HG03066 (cell line): ENCODE data around the gene BBC3.

Source experiments
- ATAC-seq: cut with Tn5 transposase; IDR thresholded peaks from one replicate; pipeline ENCODE4 v1.9.1; 2021; ENCODE audit warnings: low read depth; ENCODE audit not compliant: unreplicated experiment

The BBC3 gene

GRCh38 chr19:47232422-47233211, 1.6 kb upstream of the BBC3 start:
- ATAC-seq = no peak

GRCh38 chr19:47231215-47232054, 436 bp upstream of the BBC3 start:
- ATAC-seq = no peak

DNA sequence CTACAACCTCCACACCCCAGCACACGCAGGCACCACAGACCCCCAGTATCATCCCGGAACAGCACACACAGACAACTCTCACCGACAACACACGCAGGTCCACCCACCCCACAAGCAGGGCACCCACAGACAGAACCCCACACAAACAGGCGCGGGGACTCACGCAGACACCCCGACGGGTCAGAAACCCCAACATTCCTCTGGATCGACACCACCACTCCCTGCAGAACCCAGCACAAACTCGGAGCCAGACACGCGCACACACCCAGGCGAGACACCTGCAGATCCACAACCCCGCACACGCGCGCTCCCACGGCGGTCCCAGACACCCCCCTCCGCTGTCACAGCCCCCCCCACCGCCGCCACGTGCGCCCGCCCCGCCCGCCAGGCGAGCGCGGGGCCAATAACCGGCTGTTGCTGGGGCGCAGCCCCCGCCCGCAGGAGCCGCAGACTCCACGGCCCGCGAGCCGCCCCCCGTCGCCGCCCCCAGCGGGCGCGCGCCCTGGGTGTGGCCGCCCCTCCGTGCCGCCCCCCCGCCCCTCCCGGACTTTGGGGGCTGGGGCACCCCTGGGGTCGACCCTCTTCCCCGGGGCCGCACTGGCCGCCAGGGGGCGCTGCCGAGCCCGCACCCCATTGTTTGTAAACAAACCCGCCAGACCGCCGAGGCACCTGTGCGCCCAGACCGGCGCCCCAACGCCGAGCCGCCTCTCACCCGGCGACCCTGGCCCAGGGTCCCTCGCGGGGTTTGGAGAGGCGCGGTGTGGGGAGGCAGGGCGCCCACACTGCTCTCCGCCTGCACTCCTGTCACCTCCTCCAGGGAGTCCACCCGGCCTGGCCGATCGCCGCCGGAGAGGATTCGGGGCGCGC, 712 bp downstream of the BBC3 start:
- ATAC-seq = no peak

GRCh38 chr19:47229676-47230053, 1.3 kb downstream of the BBC3 start:
- ATAC-seq = no peak

- ATAC-seq = no peak
These were observed 1.9 kb downstream of the BBC3 start for GRCh38 chr19:47228937-47229675.

GRCh38 chr19:47228168-47228936, 2.6 kb downstream of the BBC3 start:
- no peak for ATAC-seq

GRCh38 chr19:47227352-47228167, 3.4 kb downstream of the BBC3 start:
- ATAC-seq = no peak

GRCh38 chr19:47226426-47227351, 4.3 kb downstream of the BBC3 start:
- ATAC-seq = no peak

GRCh38 chr19:47225746-47226425, 5.1 kb downstream of the BBC3 start:
- no peak for ATAC-seq

DNA sequence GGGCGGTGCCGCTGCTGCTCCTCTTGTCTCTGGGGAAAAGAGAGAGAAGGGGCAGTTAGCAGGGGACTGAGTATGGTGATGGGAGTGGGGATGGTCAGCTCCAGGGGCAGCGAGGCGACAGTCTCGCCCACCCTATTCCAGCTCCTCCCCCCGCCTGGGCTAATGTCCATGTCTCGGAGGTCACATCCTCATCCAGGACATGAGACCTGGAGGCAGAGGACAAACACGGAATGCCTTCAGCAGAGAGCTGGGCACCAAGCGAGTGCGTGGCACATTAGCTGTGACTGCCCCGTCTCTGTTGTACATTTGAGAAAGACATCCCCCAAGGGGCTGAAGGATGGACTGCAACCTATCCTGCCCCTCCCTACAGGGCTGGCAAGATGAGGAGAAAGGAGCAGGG, 9.1 kb downstream of the BBC3 start:
- no peak for ATAC-seq

- ATAC-seq = no peak
These were observed 9.7 kb downstream of the BBC3 start for GRCh38 chr19:47221080-47221841.

DNA sequence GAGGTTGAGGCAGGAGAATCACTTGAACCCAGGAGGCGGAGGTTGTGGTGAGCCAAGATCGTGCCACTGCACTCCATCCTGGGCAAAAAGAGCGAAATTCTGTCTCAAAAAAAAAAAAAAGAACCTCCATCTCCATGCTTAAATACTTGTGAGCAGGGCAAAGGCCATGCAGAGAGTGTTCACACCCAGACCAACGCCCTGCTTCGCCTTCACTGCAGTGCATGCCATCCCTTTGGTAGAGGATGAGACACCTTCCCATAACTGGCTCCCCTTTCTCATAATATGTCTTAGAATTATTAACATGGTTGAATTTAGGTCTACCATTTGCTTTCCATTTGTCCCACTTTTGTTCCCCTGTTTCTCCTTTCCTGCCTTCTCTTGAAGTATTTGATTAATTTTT, 15.4 kb downstream of the BBC3 start:
- no peak for ATAC-seq

DNA sequence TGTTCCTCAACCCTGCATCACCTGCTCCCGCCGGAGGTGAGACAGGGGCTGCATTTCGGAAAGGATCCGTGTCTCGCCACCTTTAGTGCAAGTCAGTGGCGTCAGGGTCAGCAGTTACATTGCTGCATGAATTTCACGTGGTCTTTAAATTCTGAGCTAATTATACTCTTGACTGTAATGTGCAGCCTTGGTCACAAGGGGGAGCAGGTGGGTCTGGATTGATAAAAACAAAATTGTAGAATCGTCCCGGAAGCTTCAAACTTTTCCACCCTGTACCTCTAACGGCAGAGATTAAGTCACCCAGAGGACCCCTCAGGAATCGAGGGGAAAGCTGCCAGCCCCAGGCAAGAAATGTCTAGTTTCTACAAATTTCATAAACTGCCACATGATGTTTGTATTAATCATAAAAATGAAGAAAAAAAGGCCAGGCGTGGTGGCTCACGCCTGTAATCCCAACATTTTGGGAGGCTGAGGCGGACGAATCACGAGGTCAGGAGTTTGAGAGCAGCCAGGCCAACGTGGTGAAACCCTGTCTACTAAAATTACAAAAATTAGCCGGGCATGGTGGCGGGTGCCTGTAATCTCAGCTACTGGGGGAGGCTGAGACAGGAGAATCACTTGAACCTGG, 20.2 kb downstream of the BBC3 start:
- no peak for ATAC-seq

GRCh38 chr19:47210180-47210490, 20.9 kb downstream of the BBC3 start:
- ATAC-seq = no peak

GRCh38 chr19:47209319-47210179, 21.4 kb downstream of the BBC3 start:
- ATAC-seq = no peak
